WTC11 (cell line): ENCODE measurements around the gene KHDC1. TPM values are rescaled to one million over a fixed set of nuclear protein-coding genes. Genes with fewer than 3 reads are reported as not detected.
"Not testable (repeated sequence)": the region's sequence is repeated elsewhere in the genome, so short reads cannot be mapped to it uniquely, and the experiment has no call there.

Experiments used
- ATAC-seq: fragments of 200-7000 bp; cut with Tn5 transposase; 2 replicates; pipeline ENCODE4 v1.10.0; 2021; ENCODE audit warnings: mild to moderate bottlenecking, moderate library complexity
- CTCF ChIA-PET: fragments of 300-600 bp; sonication (Branson Sonifier 250); formaldehyde crosslinking; loops from one replicate; lab custom pipeline; 2021; ENCODE audit warnings: antibody characterized with exemption; lab: Charles Lee
- POLR2A ChIA-PET: fragments of 350-600 bp; sonication (Branson Sonifier 250); formaldehyde crosslinking; loops from one replicate; lab custom pipeline; 2021; ENCODE audit warnings: antibody characterized with exemption; lab: Charles Lee
- DNase-seq: peaks from one replicate; pipeline ENCODE4 v3.0.0; 2021; ENCODE audit warnings: low spot score
- H3K27ac Mint-ChIP-seq: 2 replicates; pipeline ENCODE4 v1.8.0; 2021; ENCODE audit warnings: mixed read lengths
- H3K27me3 Mint-ChIP-seq: 2 replicates; pipeline ENCODE4 v1.8.0; 2021; ENCODE audit warnings: low read depth, mild to moderate bottlenecking, moderate library complexity, mixed read lengths
- H3K36me3 Mint-ChIP-seq: 2 replicates; pipeline ENCODE4 v1.8.0; 2021; ENCODE audit warnings: mixed read lengths
- H3K4me1 Mint-ChIP-seq: 2 replicates; pipeline ENCODE4 v1.8.0; 2022; ENCODE audit warnings: mixed read lengths
- H3K4me3 Mint-ChIP-seq: 2 replicates; pipeline ENCODE4 v1.8.0; 2021; ENCODE audit warnings: mild to moderate bottlenecking, moderate library complexity, mixed read lengths
- H3K9me3 Mint-ChIP-seq: 2 replicates; pipeline ENCODE4 v1.8.0; 2021; ENCODE audit warnings: mixed read lengths
- HMGA2 ChIP-seq: fragments of 250-450 bp; sonication (Bioruptor Pico); IDR thresholded peaks from 2 replicates; pipeline ENCODE4 v1.4.0; 2021; ENCODE audit warnings: mild to moderate bottlenecking, moderate library complexity
- total RNA-seq: library from RNA; stranded (reverse); gene quantifications from 3 replicates; pipeline ENCODE4 v1.2.3, GENCODE V29; 2021

Gene KHDC1
- total RNA-seq, 1 experiment from 2014 or later = 8.9 TPM

GRCh38 chr6:73193302-73193701 is 69.7 kb downstream of the KHDC1 start:
- peak; percentile 96; the same call in 1 of the 2 replicates for TF ChIP-seq HMGA2 (CRISPR knock-in tag)
- H3K9me3 Mint-ChIP-seq, POLR2A ChIA-PET, H3K36me3 Mint-ChIP-seq, DNase-seq, ATAC-seq, H3K27me3 Mint-ChIP-seq, CTCF ChIA-PET, H3K4me3 Mint-ChIP-seq, H3K27ac Mint-ChIP-seq: not testable (repeated sequence)
- H3K4me1 Mint-ChIP-seq = peaks cover 17% of the 10 kb centered on the region

Other genes starting within 250 kb of the KHDC1 start
- 0.28 TPM in 1 of 3 replicates, not detected in the others for gene KHDC1L, start 37.7 kb downstream of the KHDC1 start, total RNA-seq
- gene DPPA5, start 91.1 kb upstream of the KHDC1 start, total RNA-seq = 5.5 to 7.6 TPM (median 6.7 TPM) in 3 replicates
- 0.23 to 0.57 TPM in 2 of 3 replicates, not detected in the other for gene KHDC3L, start 99.5 kb upstream of the KHDC1 start, total RNA-seq
- gene OOEP, start 106.7 kb upstream of the KHDC1 start, total RNA-seq = 0.87 to 1.1 TPM (median 0.89 TPM) in 3 replicates
- 0.39 to 0.68 TPM (median 0.60 TPM) in 3 replicates for gene DDX43, start 131.6 kb upstream of the KHDC1 start, total RNA-seq
- gene CGAS, start 189.1 kb upstream of the KHDC1 start, total RNA-seq = 5.6 to 6.4 TPM (median 5.7 TPM) in 3 replicates
- 24.1 to 32.4 TPM (median 28.2 TPM) in 3 replicates for gene MTO1, start 198.5 kb upstream of the KHDC1 start, total RNA-seq